GM18526 (cell line): ENCODE results near the gene CAMK4.

Source experiments
- POLR2A ChIP-seq: IDR thresholded peaks from 3 replicates; pipeline ENCODE4 v1.6.1; 2011; ENCODE audit not compliant: insufficient read length; ENCODE audit errors: extremely low read depth

CAMK4 gene

GRCh38 chr5:111238431-111239225 lies 14.4 kb downstream of the CAMK4 start:
- TF ChIP-seq POLR2A: no peak

- TF ChIP-seq POLR2A: no peak
Observed at GRCh38 chr5:111241696-111242095, 17.5 kb downstream of the CAMK4 start.

GRCh38 chr5:111242606-111243005 lies 18.4 kb downstream of the CAMK4 start:
- no peak for TF ChIP-seq POLR2A

- no peak for TF ChIP-seq POLR2A
Observed at GRCh38 chr5:111243318-111243717, 19.1 kb downstream of the CAMK4 start.

GRCh38 chr5:111245654-111246053 lies 21.5 kb downstream of the CAMK4 start:
- TF ChIP-seq POLR2A: no peak

- TF ChIP-seq POLR2A: no peak
Observed at GRCh38 chr5:111246459-111246858, 22.3 kb downstream of the CAMK4 start.

- TF ChIP-seq POLR2A: no peak
Observed at GRCh38 chr5:111248571-111248970, 24.4 kb downstream of the CAMK4 start.

- no peak for TF ChIP-seq POLR2A
Observed at GRCh38 chr5:111251921-111252320, 27.7 kb downstream of the CAMK4 start.

- peak; percentile 31 for TF ChIP-seq POLR2A
Observed at GRCh38 chr5:111252799-111253545, 28.8 kb downstream of the CAMK4 start.

- TF ChIP-seq POLR2A: no peak
Observed at GRCh38 chr5:111254613-111255012, 30.4 kb downstream of the CAMK4 start.

GRCh38 chr5:111255169-111255568 lies 31.0 kb downstream of the CAMK4 start:
- TF ChIP-seq POLR2A: no peak

GRCh38 chr5:111256128-111256527 lies 31.9 kb downstream of the CAMK4 start:
- no peak for TF ChIP-seq POLR2A

- TF ChIP-seq POLR2A: no peak
Observed at GRCh38 chr5:111259636-111260035, 35.5 kb downstream of the CAMK4 start.

- no peak for TF ChIP-seq POLR2A
Observed at GRCh38 chr5:111261610-111262009, 37.4 kb downstream of the CAMK4 start.

GRCh38 chr5:111262153-111262552 lies 38.0 kb downstream of the CAMK4 start:
- TF ChIP-seq POLR2A: no peak

- no peak for TF ChIP-seq POLR2A
Observed at GRCh38 chr5:111262815-111263214, 38.6 kb downstream of the CAMK4 start.
